ENCODE results near the gene LSM10.

LSM10 gene

GRCh38 chr1:36351227-36351977 lies 46.3 kb downstream of the LSM10 start:
- DNase-seq (ENCODE audit: low read depth in 2 of 2), result no peak

GRCh38 chr1:36350659-36351226 lies 47.0 kb downstream of the LSM10 start:
- DNase-seq (ENCODE audit: low read depth in 2 of 2), result no peak

- DNase-seq (ENCODE audit: low read depth in 2 of 2), result no peak
These were observed 47.9 kb downstream of the LSM10 start for GRCh38 chr1:36349839-36350238.

- no peak for DNase-seq (ENCODE audit: low read depth in 2 of 2)
These were observed 48.5 kb downstream of the LSM10 start for GRCh38 chr1:36349241-36349671.

GRCh38 chr1:36346741-36347370 lies 50.9 kb downstream of the LSM10 start:
- no peak for DNase-seq (ENCODE audit: low read depth in 2 of 2)

GRCh38 chr1:36345353-36345752 lies 52.4 kb downstream of the LSM10 start:
- DNase-seq (ENCODE audit: low read depth in 2 of 2), result no peak

GRCh38 chr1:36344395-36344680 lies 53.4 kb downstream of the LSM10 start:
- DNase-seq (ENCODE audit: low read depth in 2 of 2), result no peak

GRCh38 chr1:36343651-36344394 lies 53.9 kb downstream of the LSM10 start:
- no peak for DNase-seq (ENCODE audit: low read depth in 2 of 2)
